COLO829 (cell line): ENCODE data around the gene UXS1.
"Not testable (repeated sequence)": the region's sequence is repeated elsewhere in the genome, so short reads cannot be mapped to it uniquely, and the experiment has no call there.

Experiments
- DNase-seq: peaks from one replicate; pipeline ENCODE4 v3.0.0; 2012; ENCODE audit warnings: low spot score

The UXS1 gene

GRCh38 chr2:106193977-106194778, at the start of gene UXS1:
Gene UXS1 (minus strand): TSS chr2:106194301. CDS start chr2:106194241, 60 bp downstream.
- DNase-seq, result peak; percentile 99

- DNase-seq, result not testable (repeated sequence)
Observed at GRCh38 chr2:106239491-106239890, 45.4 kb upstream of the UXS1 start.

- DNase-seq, result not testable (repeated sequence)
Observed at GRCh38 chr2:106235392-106235791, 41.3 kb upstream of the UXS1 start.

- DNase-seq, result no peak
Observed at GRCh38 chr2:106233350-106233706, 39.2 kb upstream of the UXS1 start.

- no peak for DNase-seq
Observed at GRCh38 chr2:106232638-106233349, 38.7 kb upstream of the UXS1 start.

GRCh38 chr2:106223347-106223746, 29.2 kb upstream of the UXS1 start:
- no peak for DNase-seq

- DNase-seq, result not testable (repeated sequence)
Observed at GRCh38 chr2:106222057-106222456, 28.0 kb upstream of the UXS1 start.

- DNase-seq, result no peak
Observed at GRCh38 chr2:106219813-106220212, 25.7 kb upstream of the UXS1 start.

GRCh38 chr2:106219157-106219556, 25.1 kb upstream of the UXS1 start:
- not testable (repeated sequence) for DNase-seq

- DNase-seq, result no peak
Observed at GRCh38 chr2:106208874-106209273, 14.8 kb upstream of the UXS1 start.

GRCh38 chr2:106208399-106208798, 14.3 kb upstream of the UXS1 start:
- DNase-seq, result no peak

GRCh38 chr2:106207246-106207645, 13.1 kb upstream of the UXS1 start:
- DNase-seq, result no peak

GRCh38 chr2:106205488-106205887, 11.4 kb upstream of the UXS1 start:
- DNase-seq, result no peak

- DNase-seq, result not testable (repeated sequence)
Observed at GRCh38 chr2:106204551-106204950, 10.4 kb upstream of the UXS1 start.

GRCh38 chr2:106201661-106202060, 7.6 kb upstream of the UXS1 start:
- DNase-seq, result no peak

- DNase-seq, result peak; percentile 41
Observed at GRCh38 chr2:106197878-106198277, 3.8 kb upstream of the UXS1 start.

GRCh38 chr2:106195981-106196380, 1.9 kb upstream of the UXS1 start:
- DNase-seq, result no peak

- no peak for DNase-seq
Observed at GRCh38 chr2:106195456-106195855, 1.4 kb upstream of the UXS1 start.

- DNase-seq, result no peak
Observed at GRCh38 chr2:106193690-106193976, 468 bp downstream of the UXS1 start.

GRCh38 chr2:106192752-106193689, 1.1 kb downstream of the UXS1 start:
- no peak for DNase-seq

- no peak for DNase-seq
Observed at GRCh38 chr2:106191511-106192016, 2.5 kb downstream of the UXS1 start.

GRCh38 chr2:106189764-106190468, 4.2 kb downstream of the UXS1 start:
- DNase-seq, result no peak
